ENCODE measurements around the gene CUEDC1.
A peak's percentile ranks its signal among the peaks of the same experiment; 100 is the strongest.

Gene CUEDC1

GRCh38 chr17:57873261-57874057, 81.8 kb downstream of the CUEDC1 start:
- no peak for TF ChIP-seq CTCF (IDR thresholded peaks at IDR 0.05)
- Histone ChIP-seq H3K4me3 (no peak overlapping the region), H3K27ac (peak overlapping the region; percentile 77 to 98)
- DNase-seq (ENCODE audit: low spot score) = no peak

- Histone ChIP-seq H3K27ac (peak overlapping the region in 1 of 2 donors; percentile 4), H3K4me3 (no peak overlapping the region)
- no peak for TF ChIP-seq CTCF (IDR thresholded peaks at IDR 0.05)
- no peak for DNase-seq (ENCODE audit: low spot score)
These were observed 82.7 kb downstream of the CUEDC1 start for GRCh38 chr17:57872536-57872935.

- no peak overlapping the region for H3K4me3 ChIP-seq
- no peak overlapping the region for H3K27ac ChIP-seq
- no peak for TF ChIP-seq CTCF (IDR thresholded peaks at IDR 0.05)
- no peak for DNase-seq (ENCODE audit: low spot score)
These were observed 83.3 kb downstream of the CUEDC1 start for GRCh38 chr17:57871863-57872262.

- no peak for DNase-seq (ENCODE audit: low spot score)
- no peak overlapping the region for H3K27ac ChIP-seq
- H3K4me3 ChIP-seq = no peak overlapping the region
- TF ChIP-seq CTCF (IDR thresholded peaks at IDR 0.05) = no peak
These were observed 84.1 kb downstream of the CUEDC1 start for GRCh38 chr17:57871155-57871554.

GRCh38 chr17:57870283-57870635, 85.0 kb downstream of the CUEDC1 start:
- no peak for DNase-seq (ENCODE audit: low spot score)
- H3K27ac ChIP-seq = peak overlapping the region in 1 of 2 donors; percentile 8

GRCh38 chr17:57869617-57870282, 85.5 kb downstream of the CUEDC1 start:
- DNase-seq (ENCODE audit: low spot score) = no peak
- no peak for TF ChIP-seq CTCF (IDR thresholded peaks at IDR 0.05)
- Histone ChIP-seq H3K4me3 (no peak overlapping the region), H3K27ac (peak overlapping the region in 1 of 2 donors; percentile 95)

More at GRCh38 chr17:57870283-57870635, 85.0 kb downstream of the CUEDC1 start:
- no peak for TF ChIP-seq CTCF (IDR thresholded peaks at IDR 0.05)
- H3K4me3 ChIP-seq = no peak overlapping the region
